Duodenal mucosa (tissue), 2 donors: Measurements from ENCODE around the gene TAMALIN.

ENCODE experiments used
- H3K27ac ChIP-seq: one replicate; pipeline ENCODE4 v1.7.0; 2013; ENCODE audit warnings: low read depth, low read length
- H3K27me3 ChIP-seq, 2 donors: one replicate each; pipeline ENCODE4 v1.7.0; 2013; ENCODE audit warnings: low read length in 2 of 2, control low read depth in 1 of 2; ENCODE audit not compliant: insufficient read depth in 2 of 2, control insufficient read depth in 1 of 2
- H3K36me3 ChIP-seq, 2 donors: one replicate each; pipeline ENCODE4 v1.7.0; 2013; ENCODE audit warnings: low read length in 2 of 2, control low read depth in 1 of 2; ENCODE audit not compliant: insufficient read depth in 2 of 2, control insufficient read depth in 1 of 2
- H3K4me1 ChIP-seq, 2 donors: one replicate each; pipeline ENCODE4 v1.7.0; 2013; ENCODE audit warnings: low read length in 2 of 2, control low read depth in 1 of 2; ENCODE audit not compliant: insufficient read depth in 2 of 2, control insufficient read depth in 1 of 2
- H3K4me3 ChIP-seq, 2 donors: one replicate each; pipeline ENCODE4 v1.7.0; 2013; ENCODE audit warnings: low read length in 2 of 2, low read depth in 1 of 2
- H3K9ac ChIP-seq, 2 donors: one replicate each; pipeline ENCODE4 v1.7.0; 2013; ENCODE audit warnings: low read length in 2 of 2, low read depth in 1 of 2
- H3K9me3 ChIP-seq, 2 donors: one replicate each; pipeline ENCODE4 v1.7.0; 2013; ENCODE audit warnings: low read length in 2 of 2, control low read depth in 1 of 2; ENCODE audit not compliant: control insufficient read depth in 1 of 2

Gene TAMALIN

DNA sequence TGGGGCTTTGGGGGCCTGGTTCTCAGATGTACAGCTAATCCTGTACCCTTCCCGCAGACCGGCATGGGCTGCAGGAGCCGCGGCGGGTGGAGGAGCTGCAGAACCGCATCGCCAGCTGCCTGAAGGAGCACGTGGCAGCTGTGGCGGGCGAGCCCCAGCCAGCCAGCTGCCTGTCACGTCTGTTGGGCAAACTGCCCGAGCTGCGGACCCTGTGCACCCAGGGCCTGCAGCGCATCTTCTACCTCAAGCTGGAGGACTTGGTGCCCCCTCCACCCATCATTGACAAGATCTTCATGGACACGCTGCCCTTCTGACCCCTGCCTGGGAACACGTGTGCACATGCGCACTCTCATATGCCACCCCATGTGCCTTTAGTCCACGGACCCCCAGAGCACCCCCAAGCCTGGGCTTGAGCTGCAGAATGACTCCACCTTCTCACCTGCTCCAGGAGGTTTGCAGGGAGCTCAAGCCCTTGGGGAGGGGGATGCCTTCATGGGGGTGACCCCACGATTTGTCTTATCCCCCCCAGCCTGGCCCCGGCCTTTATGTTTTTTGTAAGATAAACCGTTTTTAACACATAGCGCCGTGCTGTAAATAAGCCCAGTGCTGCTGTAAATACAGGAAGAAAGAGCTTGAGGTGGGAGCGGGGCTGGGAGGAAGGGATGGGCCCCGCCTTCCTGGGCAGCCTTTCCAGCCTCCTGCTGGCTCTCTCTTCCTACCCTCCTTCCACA is 52.0 kb downstream of the TAMALIN start:
- Histone ChIP-seq H3K4me3 (no peak overlapping the region), H3K9me3 (no peaks in the 10 kb centered on the region), H3K27ac (peak overlapping the region; percentile 32), H3K4me1 (peaks cover 2% of the 10 kb centered on the region in 2 donors), H3K27me3 (no peaks in the 10 kb centered on the region), H3K36me3 (peaks cover 23 to 41% of the 10 kb centered on the region in 2 donors), H3K9ac (no peak overlapping the region)

GRCh38 chr12:52059582-52060497 is 53.1 kb downstream of the TAMALIN start:
- Histone ChIP-seq H3K36me3 (peaks cover 20 to 33% of the 10 kb centered on the region in 2 donors), H3K4me1 (no peaks in the 10 kb centered on the region), H3K27ac (no peak overlapping the region), H3K4me3 (no peak overlapping the region), H3K9ac (no peak overlapping the region), H3K27me3 (no peaks in the 10 kb centered on the region), H3K9me3 (no peaks in the 10 kb centered on the region)

DNA sequence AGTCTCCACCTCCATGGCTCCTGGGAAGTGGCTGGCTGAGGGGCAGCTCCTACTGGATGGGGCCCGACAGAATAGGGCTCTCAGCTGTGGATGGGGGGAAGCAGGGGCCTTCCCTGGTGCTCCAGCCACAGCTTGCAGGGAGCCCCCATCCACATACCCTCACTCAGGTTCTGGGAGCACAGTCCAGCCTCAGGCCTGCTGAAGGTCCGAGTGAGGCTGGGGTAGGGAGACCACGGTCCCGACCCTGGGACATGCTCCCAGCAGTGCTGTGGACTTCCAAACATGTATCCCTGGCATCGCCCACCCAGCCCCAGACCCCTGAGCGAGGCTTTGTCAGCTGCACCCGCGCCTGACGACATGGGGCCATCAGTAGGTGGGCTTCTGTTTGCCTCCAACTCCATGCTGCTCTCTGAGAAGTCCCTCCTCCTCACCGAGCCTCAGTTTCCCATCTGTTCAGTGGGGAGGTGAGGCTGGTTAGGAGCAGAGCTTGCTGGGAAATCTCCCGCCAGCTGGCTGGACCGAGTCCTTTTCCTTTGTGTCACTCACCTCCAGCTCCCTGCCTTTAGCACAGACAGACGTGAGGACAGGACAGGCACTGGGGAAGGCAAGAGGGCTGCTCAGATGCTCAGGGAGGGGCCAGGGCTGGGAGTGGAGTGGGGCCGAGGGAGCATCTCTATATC is 53.9 kb downstream of the TAMALIN start:
- no peak overlapping the region for H3K9ac ChIP-seq
- no peak overlapping the region for H3K27ac ChIP-seq

GRCh38 chr12:52061470-52062166 is 54.9 kb downstream of the TAMALIN start:
- no peaks in the 10 kb centered on the region for H3K27me3 ChIP-seq
- H3K4me1 ChIP-seq, result no peaks in the 10 kb centered on the region
- no peak overlapping the region for H3K9ac ChIP-seq
- peaks cover 20% of the 10 kb centered on the region in 2 donors for H3K36me3 ChIP-seq
- H3K4me3 ChIP-seq, result no peak overlapping the region
- H3K27ac ChIP-seq, result no peak overlapping the region
- no peaks in the 10 kb centered on the region for H3K9me3 ChIP-seq

More for the DNA sequence above, 53.9 kb downstream of the TAMALIN start:
- Histone ChIP-seq H3K27me3 (no peaks in the 10 kb centered on the region), H3K36me3 (peaks cover 20 to 27% of the 10 kb centered on the region in 2 donors), H3K4me3 (no peak overlapping the region), H3K4me1 (no peaks in the 10 kb centered on the region), H3K9me3 (no peaks in the 10 kb centered on the region)

DNA sequence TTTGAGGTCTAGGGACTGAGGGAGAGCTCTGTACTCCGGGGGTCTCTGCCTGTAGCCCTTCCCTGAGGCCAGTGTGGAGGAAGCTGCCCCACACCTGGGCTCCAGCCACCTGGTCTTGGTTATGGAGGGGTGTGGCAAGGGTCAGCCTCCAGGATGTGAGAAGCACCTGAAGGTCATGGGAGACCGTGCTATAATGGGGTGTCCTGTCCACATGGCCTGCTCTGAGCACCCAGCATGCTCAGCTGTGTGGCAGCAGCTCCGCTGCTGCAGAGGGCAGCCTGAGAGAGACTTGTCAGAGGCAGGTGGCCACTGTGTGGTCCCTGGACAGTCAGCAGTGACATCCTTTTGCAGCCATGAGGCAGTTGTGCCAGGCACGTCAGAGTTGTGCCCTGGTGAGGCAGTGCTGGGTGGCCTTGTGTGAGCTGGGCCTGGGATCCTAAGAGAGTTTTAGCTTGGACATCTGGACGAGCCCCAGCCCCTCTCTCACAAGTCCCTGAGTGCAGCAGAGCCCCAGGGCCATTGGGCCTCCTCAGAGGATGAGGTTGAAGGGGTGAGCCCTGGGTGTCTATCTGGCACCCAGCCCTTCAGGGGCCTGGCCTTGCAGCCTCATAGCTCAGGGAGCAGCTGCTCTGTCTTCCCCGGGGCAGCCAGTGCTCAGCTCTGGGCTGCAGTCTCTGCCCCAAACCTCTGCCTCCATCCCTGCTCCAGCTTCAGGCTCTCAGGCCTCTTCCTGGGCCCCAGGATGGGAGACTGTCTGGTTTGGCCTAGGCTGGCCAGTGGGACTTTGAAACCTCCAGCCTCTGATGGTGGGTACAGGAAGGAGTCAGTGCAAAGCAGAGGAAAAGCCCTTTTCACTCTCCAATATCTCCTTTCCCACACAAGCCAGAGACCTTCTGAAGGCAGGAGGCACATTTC is 55.7 kb downstream of the TAMALIN start:
- Histone ChIP-seq H3K4me1 (peaks cover 0 to 4% of the 10 kb centered on the region in 2 donors), H3K4me3 (no peak overlapping the region), H3K27me3 (no peaks in the 10 kb centered on the region), H3K9ac (no peak overlapping the region), H3K36me3 (peaks cover 12% of the 10 kb centered on the region in 2 donors), H3K9me3 (no peaks in the 10 kb centered on the region), H3K27ac (peak overlapping the region; percentile 10)

DNA sequence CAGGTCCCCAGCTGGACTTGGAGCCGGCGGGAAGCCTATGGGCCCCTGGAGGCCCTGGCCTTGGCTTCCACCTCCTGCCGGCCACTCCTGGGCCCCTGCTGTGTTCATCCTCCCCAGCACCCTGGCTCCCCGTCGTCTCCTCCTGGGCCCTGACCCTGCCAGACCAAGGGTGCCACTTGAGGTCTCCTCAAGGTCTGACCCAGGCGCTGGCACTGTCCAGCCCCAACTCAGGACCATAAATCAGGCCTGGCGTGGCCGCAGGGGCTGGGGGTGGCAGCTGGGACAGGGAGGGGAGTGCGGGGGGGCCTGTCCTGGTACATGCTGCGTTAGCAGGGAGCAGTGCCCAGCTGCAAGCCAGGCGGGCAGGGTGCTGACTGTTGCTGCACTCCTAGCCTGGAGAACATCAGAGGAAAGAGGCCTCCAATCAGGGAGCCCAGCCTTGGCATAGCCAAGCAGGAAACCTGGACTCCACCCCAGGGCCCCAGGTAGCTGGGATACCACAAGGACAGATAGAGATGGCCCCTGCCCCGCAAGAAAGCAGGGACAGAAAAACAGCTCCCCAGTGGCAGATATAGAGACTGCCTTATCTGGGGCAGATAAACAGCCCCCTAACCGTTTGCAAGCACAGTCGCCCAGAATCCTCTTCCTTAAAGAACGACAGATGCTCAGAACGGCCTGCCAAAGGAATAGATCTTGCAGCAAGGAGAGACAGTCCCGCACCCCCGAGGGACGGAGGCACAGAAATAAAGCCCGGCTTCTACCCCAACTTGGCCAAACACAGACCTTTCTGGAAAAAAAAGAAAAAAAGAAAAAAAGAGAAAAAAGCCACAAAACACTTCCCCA is 56.6 kb downstream of the TAMALIN start:
- H3K36me3 ChIP-seq, result peaks cover 3 to 6% of the 10 kb centered on the region in 2 donors
- H3K9ac ChIP-seq, result no peak overlapping the region
- no peaks in the 10 kb centered on the region for H3K9me3 ChIP-seq
- peaks cover 0 to 4% of the 10 kb centered on the region in 2 donors for H3K4me1 ChIP-seq
- H3K27ac ChIP-seq, result peak overlapping the region; percentile 10
- no peaks in the 10 kb centered on the region for H3K27me3 ChIP-seq
- H3K4me3 ChIP-seq, result no peak overlapping the region

DNA sequence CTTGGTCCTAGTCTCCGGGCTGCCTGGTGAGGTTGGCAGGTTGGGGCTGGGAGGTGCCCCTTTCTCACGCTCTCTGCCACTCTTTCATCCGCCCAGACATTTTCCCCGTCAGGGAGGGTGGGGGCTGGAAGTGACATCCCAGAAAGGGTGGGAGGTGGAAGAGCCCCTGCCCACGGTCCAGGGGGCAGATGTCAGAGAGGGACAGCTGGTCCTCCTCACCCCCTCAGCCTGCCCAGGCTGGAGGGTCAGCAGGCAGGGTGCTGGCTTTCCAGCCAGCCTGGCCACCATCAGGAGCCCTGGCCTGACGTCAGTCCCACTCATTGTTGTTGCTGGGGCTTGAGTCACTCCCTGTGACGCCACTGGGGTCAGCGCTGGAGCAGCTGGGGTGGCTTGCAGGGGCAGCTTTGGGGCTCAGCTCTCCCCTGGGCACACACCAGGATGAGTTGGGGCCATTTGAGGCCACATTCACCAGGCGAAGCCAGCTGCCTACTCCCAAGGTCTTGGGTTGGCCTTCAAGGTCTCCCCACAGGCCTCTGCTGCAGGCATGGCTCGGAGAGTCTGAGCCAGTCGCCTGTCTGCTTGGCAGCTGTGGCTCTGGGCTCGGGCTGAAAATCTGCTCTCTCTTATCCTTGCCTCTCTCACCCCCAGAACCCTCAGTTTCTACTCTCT is 57.4 kb downstream of the TAMALIN start:
- Histone ChIP-seq H3K4me1 (peaks cover 2 to 7% of the 10 kb centered on the region in 2 donors), H3K27me3 (no peaks in the 10 kb centered on the region), H3K4me3 (no peak overlapping the region), H3K27ac (peak overlapping the region; percentile 20), H3K9me3 (no peaks in the 10 kb centered on the region), H3K36me3 (no peaks in the 10 kb centered on the region), H3K9ac (no peak overlapping the region)
